ENCODE measurements around the gene ANKRD42.

GRCh38 chr11:83221694-83222093, 28.2 kb downstream of the ANKRD42 start:
- TF ChIP-seq CTCF (conservative IDR thresholded peaks at IDR 0.05) (no peak), ZFX (IDR thresholded peaks at IDR 0.05) (no peak)
